Putamen (tissue), 1 donor: ENCODE measurements around the gene HSPA1L.

ENCODE experiments used
- DNase-seq: peaks from one replicate; pipeline ENCODE4 v3.0.0-alpha.2; 2016; ENCODE audit warnings: low spot score

Gene HSPA1L

DNA sequence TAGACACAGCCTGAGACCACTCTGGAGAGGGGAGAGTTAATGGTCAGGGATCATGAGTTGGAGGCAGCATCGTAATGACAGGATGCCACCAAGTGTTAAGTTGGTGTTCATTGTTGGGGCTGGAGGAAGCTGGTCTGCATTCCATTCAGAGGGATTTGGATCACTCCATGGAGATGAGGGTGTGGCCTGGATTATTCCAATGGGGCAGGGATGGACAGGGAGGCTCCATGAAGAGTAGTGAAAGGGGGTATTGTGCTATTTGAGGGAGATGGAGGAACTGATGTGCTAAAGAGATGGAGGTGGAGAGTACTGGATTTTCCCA, 51.5 kb downstream of the HSPA1L start:
- DNase-seq: no peak

DNA sequence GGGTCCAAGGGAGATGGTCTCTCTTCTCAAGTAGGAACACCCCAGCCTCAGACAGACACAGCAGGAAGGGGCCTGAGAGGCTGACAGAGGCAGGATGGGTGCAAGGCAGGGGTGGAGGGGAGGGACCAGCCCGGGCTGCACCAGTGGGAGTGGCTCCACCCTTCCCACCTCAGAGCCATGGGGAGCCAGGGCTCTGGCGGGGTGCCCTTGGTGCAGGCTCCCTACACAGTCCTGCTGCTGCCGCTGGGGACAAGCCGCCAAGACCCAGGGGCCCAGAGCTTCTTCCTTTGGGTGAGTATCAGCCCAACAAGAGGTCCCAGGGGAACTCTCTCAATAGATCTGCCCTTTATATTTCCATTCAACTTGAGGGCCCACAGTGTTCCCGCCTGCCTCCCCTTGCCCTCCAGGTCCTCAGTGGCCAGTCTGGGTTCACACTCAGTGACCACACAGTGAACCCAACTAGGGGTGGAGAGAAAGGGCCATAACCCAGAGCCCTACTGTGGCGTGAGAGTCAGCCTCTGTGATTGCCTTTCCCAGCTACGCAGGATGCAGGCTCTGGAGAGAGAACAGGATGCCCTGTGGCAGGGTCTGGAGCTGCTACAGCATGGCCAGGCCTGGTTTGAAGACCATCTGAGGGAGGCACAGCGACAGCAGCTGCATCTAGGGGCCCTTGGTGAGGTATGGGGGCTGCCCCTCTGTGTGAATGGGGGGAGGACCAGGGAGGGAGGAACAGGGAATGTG, 52.0 kb downstream of the HSPA1L start:
- DNase-seq: no peak

GRCh38 chr6:31762356-31762755, 52.7 kb downstream of the HSPA1L start, which contains the start of gene SAPCD1:
Gene SAPCD1, plus strand, starts transcription at chr6:31762656. Its CDS starts 399 bp downstream, at chr6:31763055.
- DNase-seq: no peak

GRCh38 chr6:31761343-31761742, 53.7 kb downstream of the HSPA1L start:
- DNase-seq: no peak

GRCh38 chr6:31760790-31761189, 54.3 kb downstream of the HSPA1L start:
- no peak for DNase-seq
